Mesenchymal stem cell (in vitro differentiated cells and primary cell): Measurements from ENCODE around the gene POMT1.
A peak's percentile ranks its signal among the peaks of the same experiment; 100 is the strongest.

ENCODE experiments used
- DNase-seq: peaks from one replicate; pipeline ENCODE4 v3.0.0-alpha.2; 2013
- H2AFZ ChIP-seq: one replicate; pipeline ENCODE4 v1.6.1; 2013; ENCODE audit warnings: low read depth, mild to moderate bottlenecking, control low read depth, inconsistent platforms, low read length, moderate library complexity
- H2AK5ac ChIP-seq: 2 replicates; pipeline ENCODE4 v1.6.1; 2013; ENCODE audit warnings: low read length, moderate library complexity, mild to moderate bottlenecking, inconsistent platforms; ENCODE audit not compliant: severe bottlenecking
- H2BK120ac ChIP-seq: one replicate; pipeline ENCODE4 v1.6.1; 2013; ENCODE audit warnings: low read depth, mild to moderate bottlenecking, inconsistent platforms, low read length, moderate library complexity
- H2BK12ac ChIP-seq, 2 experiments: one replicate each; pipeline ENCODE4 v1.6.1; 2013; ENCODE audit warnings: inconsistent platforms in 2 of 2, low read length in 2 of 2, mild to moderate bottlenecking in 2 of 2, moderate library complexity in 2 of 2, control low read depth in 1 of 2
- H2BK15ac ChIP-seq: one replicate; pipeline ENCODE4 v1.6.1; 2013; ENCODE audit warnings: mild to moderate bottlenecking, low read depth, inconsistent platforms; ENCODE audit not compliant: poor library complexity, severe bottlenecking
- H2BK5ac ChIP-seq: 2 replicates; pipeline ENCODE4 v1.6.1; 2013; ENCODE audit warnings: low read depth, mild to moderate bottlenecking, low read length, control low read depth, inconsistent platforms; ENCODE audit not compliant: poor library complexity, severe bottlenecking
- H3K14ac ChIP-seq, 2 experiments: one replicate each; pipeline ENCODE4 v1.6.1; 2013; ENCODE audit warnings: inconsistent platforms in 2 of 2, low read length in 2 of 2, control low read depth in 1 of 2, mild to moderate bottlenecking in 1 of 2, moderate library complexity in 1 of 2
- H3K18ac ChIP-seq, 2 experiments: one replicate each; pipeline ENCODE4 v1.6.1; 2013; ENCODE audit warnings: inconsistent platforms in 2 of 2, low read length in 2 of 2, control low read depth in 1 of 2, low read depth in 1 of 2, mild to moderate bottlenecking in 1 of 2
- H3K23ac ChIP-seq, 2 experiments: one replicate each; pipeline ENCODE4 v1.6.1; 2013; ENCODE audit warnings: inconsistent platforms in 2 of 2, low read length in 2 of 2, mild to moderate bottlenecking in 2 of 2, moderate library complexity in 2 of 2, control low read depth in 1 of 2
- H3K27ac ChIP-seq: 2 replicates; pipeline ENCODE4 v1.5.1; 2013; ENCODE audit warnings: mild to moderate bottlenecking, moderate library complexity, low read length, control low read depth, inconsistent platforms; ENCODE audit not compliant: poor library complexity, severe bottlenecking
- H3K27me3 ChIP-seq, 2 experiments: 2 replicates each; pipeline versions ENCODE4 v1.6.1 to v1.7.0; 2013; ENCODE audit warnings: low read length in 2 of 2, mild to moderate bottlenecking in 2 of 2, moderate library complexity in 2 of 2, control low read depth in 1 of 2, inconsistent platforms in 1 of 2; ENCODE audit not compliant: control insufficient read depth in 1 of 2, insufficient read depth in 1 of 2
- H3K36me3 ChIP-seq, 2 experiments: 2 replicates each; pipeline versions ENCODE4 v1.6.1 to v1.7.0; 2013; ENCODE audit warnings: low read length in 2 of 2, control low read depth in 1 of 2, inconsistent platforms in 1 of 2, low read depth in 1 of 2, mild to moderate bottlenecking in 1 of 2; ENCODE audit not compliant: insufficient read depth in 2 of 2, control insufficient read depth in 1 of 2
- H3K4ac ChIP-seq, 2 experiments: one replicate each; pipeline ENCODE4 v1.6.1; 2013; ENCODE audit warnings: inconsistent platforms in 2 of 2, low read length in 2 of 2, mild to moderate bottlenecking in 2 of 2, moderate library complexity in 2 of 2, control low read depth in 1 of 2, low read depth in 1 of 2
- H3K4me1 ChIP-seq: 2 replicates; pipeline ENCODE4 v1.6.1; 2013; ENCODE audit warnings: low read depth, low read length, control low read depth; ENCODE audit not compliant: control insufficient read depth, insufficient read depth
- H3K4me2 ChIP-seq: 2 replicates; pipeline ENCODE4 v1.6.1; 2013; ENCODE audit warnings: low read length, mild to moderate bottlenecking, inconsistent platforms; ENCODE audit not compliant: poor library complexity, severe bottlenecking
- H3K4me3 ChIP-seq, 2 experiments: 2 replicates each; pipeline versions ENCODE4 v1.5.1 to v1.7.0; 2013; ENCODE audit warnings: low read length in 2 of 2, mild to moderate bottlenecking in 2 of 2, control low read depth in 1 of 2, low read depth in 1 of 2; ENCODE audit not compliant: insufficient read depth in 1 of 2
- H3K79me1 ChIP-seq: replicated peaks from 2 replicates; pipeline ENCODE4 v1.6.1; 2013; ENCODE audit warnings: mild to moderate bottlenecking, control low read depth, low read length, inconsistent platforms; ENCODE audit not compliant: poor library complexity, severe bottlenecking
- H3K9ac ChIP-seq: 2 replicates; pipeline ENCODE4 v1.7.0; 2013; ENCODE audit warnings: mild to moderate bottlenecking, low read length, moderate library complexity
- H3K9me3 ChIP-seq: 2 replicates; pipeline ENCODE4 v1.7.0; 2013; ENCODE audit warnings: mild to moderate bottlenecking, low read length; ENCODE audit not compliant: control insufficient read depth
- H4K8ac ChIP-seq: one replicate; pipeline ENCODE4 v1.6.1; 2013; ENCODE audit warnings: inconsistent platforms, mild to moderate bottlenecking, low read length, moderate library complexity
- H4K91ac ChIP-seq: one replicate; pipeline ENCODE4 v1.6.1; 2013; ENCODE audit warnings: mild to moderate bottlenecking, low read length, inconsistent platforms
- WGBS: methylation state at CpG from one replicate; pipeline ENCODE4 v1.1.7; 2013; ENCODE audit warnings: mixed read lengths; 5-methylcytosine and 5-hydroxymethylcytosine counted together

POMT1 gene

DNA sequence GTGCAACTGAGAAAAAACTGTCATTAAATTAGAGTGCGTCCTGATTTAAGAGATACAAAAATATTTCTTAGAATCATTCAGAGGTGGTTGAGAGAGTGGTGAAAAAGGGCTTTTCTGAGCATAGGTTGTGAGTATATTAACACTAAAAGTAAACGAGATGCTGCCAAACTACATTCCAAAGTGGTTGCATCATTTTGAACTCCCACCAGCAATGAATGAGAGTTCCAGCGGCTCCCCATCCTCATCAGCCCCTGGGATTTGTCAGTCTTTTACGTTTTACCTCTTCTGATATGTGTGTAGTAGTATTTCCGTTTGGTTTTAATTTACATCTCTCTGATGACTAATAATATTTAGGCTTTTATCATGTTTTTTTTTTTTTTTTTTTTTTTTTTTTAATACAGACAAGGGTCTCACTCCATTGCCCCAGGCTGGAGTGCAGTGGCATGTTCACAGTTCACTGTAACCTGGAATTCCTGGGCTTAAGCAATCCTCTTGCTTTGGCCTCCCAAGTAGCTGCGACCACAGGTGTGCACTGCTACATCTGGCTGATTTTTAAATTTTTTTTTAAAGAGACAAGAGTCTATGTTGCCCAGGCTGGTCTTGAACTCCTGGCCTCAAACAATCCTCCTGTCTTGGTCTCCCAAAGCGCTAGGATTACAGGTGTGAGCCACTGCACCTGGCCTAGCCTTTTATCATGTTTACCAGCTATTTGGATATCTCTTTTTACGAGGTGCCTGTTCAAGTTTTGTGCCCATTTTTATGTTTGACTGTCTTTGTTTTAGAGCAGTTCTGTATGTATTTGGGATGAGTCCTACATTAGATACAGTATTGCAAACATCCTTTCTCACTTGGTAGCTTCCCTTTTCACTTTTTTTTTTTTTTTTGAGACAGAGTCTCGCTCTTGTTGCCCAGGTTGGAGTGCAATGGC is 59.6 kb downstream of the POMT1 start:
- no peak overlapping the region for H3K9ac ChIP-seq
- H2BK120ac ChIP-seq = no peak overlapping the region
- no peaks in the 10 kb centered on the region for H3K27me3 ChIP-seq
- no peak overlapping the region for H3K4me2 ChIP-seq
- no peak overlapping the region for H3K27ac ChIP-seq
- H3K36me3 ChIP-seq = no peaks in the 10 kb centered on the region
- H4K8ac ChIP-seq = no peak overlapping the region
- no peaks in the 10 kb centered on the region for H3K79me1 ChIP-seq
- no peak overlapping the region for H2AFZ ChIP-seq
- H2BK12ac ChIP-seq = no peak overlapping the region
- WGBS = 93% methylated on average over 4 of the region's 9 CpGs
- H3K14ac ChIP-seq = no peak overlapping the region
- no peak overlapping the region for H2BK5ac ChIP-seq
- DNase-seq = peak; percentile 6
- no peak overlapping the region for H3K4me3 ChIP-seq
- H3K9me3 ChIP-seq = peaks cover 10% of the 10 kb centered on the region
- no peak overlapping the region for H2AK5ac ChIP-seq
- H3K4ac ChIP-seq = no peak overlapping the region
- H3K4me1 ChIP-seq = no peaks in the 10 kb centered on the region
- H3K23ac ChIP-seq = no peak overlapping the region
- H4K91ac ChIP-seq = no peak overlapping the region
- H2BK15ac ChIP-seq = no peak overlapping the region
- H3K18ac ChIP-seq = no peak overlapping the region

DNA sequence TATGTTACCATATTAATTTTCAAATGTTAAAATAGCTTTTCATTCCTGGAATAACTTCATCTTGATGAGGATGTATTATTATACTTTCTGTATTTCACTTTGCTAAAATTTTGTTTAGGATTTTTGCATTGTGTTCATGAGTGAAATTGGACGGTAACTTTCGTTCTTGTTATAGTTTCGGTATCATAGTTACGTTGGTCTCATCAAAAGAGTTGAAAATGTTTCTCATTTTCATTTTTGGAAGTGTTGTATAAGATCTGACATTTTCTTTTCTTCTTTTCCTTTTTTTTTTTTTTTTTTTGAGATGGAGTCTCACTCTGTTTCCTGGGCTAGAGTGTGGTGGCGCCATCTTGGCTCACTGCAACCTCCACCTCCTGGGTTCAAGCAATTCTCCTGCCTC is 62.7 kb downstream of the POMT1 start:
- Histone ChIP-seq H3K9me3 (peaks cover 10% of the 10 kb centered on the region), H3K4me3 (no peak overlapping the region), H3K14ac (no peak overlapping the region), H3K79me1 (no peaks in the 10 kb centered on the region), H3K27ac (no peak overlapping the region), H3K4ac (no peak overlapping the region), H2BK120ac (no peak overlapping the region), H2AK5ac (no peak overlapping the region), H4K91ac (no peak overlapping the region), H3K9ac (no peak overlapping the region), H2BK12ac (no peak overlapping the region), H3K4me1 (peaks cover 2% of the 10 kb centered on the region), H3K18ac (no peak overlapping the region), H3K23ac (no peak overlapping the region), H3K27me3 (no peaks in the 10 kb centered on the region), H3K36me3 (peaks cover 7 to 14% of the 10 kb centered on the region in 2 experiments), H2AFZ (no peak overlapping the region), H2BK5ac (no peak overlapping the region), H2BK15ac (no peak overlapping the region), H4K8ac (no peak overlapping the region), H3K4me2 (no peak overlapping the region)
- 100% methylated on average over 3 of the region's 5 CpGs for WGBS
- DNase-seq = no peak

- WGBS = 87% methylated on average over 3 of the region's 3 CpGs
- H4K8ac ChIP-seq = no peak overlapping the region
- peaks cover 7 to 17% of the 10 kb centered on the region in 2 experiments for H3K36me3 ChIP-seq
- no peaks in the 10 kb centered on the region for H3K79me1 ChIP-seq
- H2BK120ac ChIP-seq = no peak overlapping the region
- no peak overlapping the region for H3K4ac ChIP-seq
- H2AFZ ChIP-seq = no peak overlapping the region
- H3K14ac ChIP-seq = no peak overlapping the region
- no peak for DNase-seq
- no peak overlapping the region for H3K23ac ChIP-seq
- H2AK5ac ChIP-seq = no peak overlapping the region
- no peak overlapping the region for H2BK5ac ChIP-seq
- H3K9me3 ChIP-seq = peaks cover 5% of the 10 kb centered on the region
- peaks cover 2% of the 10 kb centered on the region for H3K4me1 ChIP-seq
- H4K91ac ChIP-seq = no peak overlapping the region
- no peak overlapping the region for H3K18ac ChIP-seq
- H3K27ac ChIP-seq = no peak overlapping the region
- no peaks in the 10 kb centered on the region for H3K27me3 ChIP-seq
- H2BK15ac ChIP-seq = no peak overlapping the region
- no peak overlapping the region for H2BK12ac ChIP-seq
- no peak overlapping the region for H3K4me3 ChIP-seq
- no peak overlapping the region for H3K4me2 ChIP-seq
- H3K9ac ChIP-seq = no peak overlapping the region
These were observed 63.4 kb downstream of the POMT1 start for GRCh38 chr9:131566158-131566557.

- H3K4ac ChIP-seq = no peak overlapping the region
- no peak overlapping the region for H3K4me2 ChIP-seq
- 96% methylated on average over 8 of the region's 8 CpGs for WGBS
- no peak overlapping the region for H3K9ac ChIP-seq
- H3K14ac ChIP-seq = no peak overlapping the region
- no peak overlapping the region for H2BK12ac ChIP-seq
- no peak overlapping the region for H3K18ac ChIP-seq
- H3K79me1 ChIP-seq = no peaks in the 10 kb centered on the region
- peaks cover 7 to 34% of the 10 kb centered on the region in 2 experiments for H3K36me3 ChIP-seq
- peaks cover 2% of the 10 kb centered on the region for H3K4me1 ChIP-seq
- no peaks in the 10 kb centered on the region for H3K27me3 ChIP-seq
- H2AK5ac ChIP-seq = no peak overlapping the region
- no peak overlapping the region for H2AFZ ChIP-seq
- peak overlapping the region; percentile 50 for H4K91ac ChIP-seq
- no peak overlapping the region for H3K27ac ChIP-seq
- no peak overlapping the region for H3K4me3 ChIP-seq
- peak overlapping the region; percentile 41 for H4K8ac ChIP-seq
- H2BK120ac ChIP-seq = no peak overlapping the region
- no peak overlapping the region for H2BK5ac ChIP-seq
- H3K9me3 ChIP-seq = no peaks in the 10 kb centered on the region
- H3K23ac ChIP-seq = no peak overlapping the region
- H2BK15ac ChIP-seq = no peak overlapping the region
- no peak for DNase-seq
These were observed 65.2 kb downstream of the POMT1 start for GRCh38 chr9:131567910-131568309.
